ENCODE results near the gene PDK1. TPM values are rescaled to one million over a fixed set of nuclear protein-coding genes. Genes with fewer than 3 reads are reported as not detected.
A peak's percentile ranks its signal among the peaks of the same experiment; 100 is the strongest.

Gene PDK1
- total RNA-seq, 1 experiment from 2014 or later: 74.7 TPM

DNA sequence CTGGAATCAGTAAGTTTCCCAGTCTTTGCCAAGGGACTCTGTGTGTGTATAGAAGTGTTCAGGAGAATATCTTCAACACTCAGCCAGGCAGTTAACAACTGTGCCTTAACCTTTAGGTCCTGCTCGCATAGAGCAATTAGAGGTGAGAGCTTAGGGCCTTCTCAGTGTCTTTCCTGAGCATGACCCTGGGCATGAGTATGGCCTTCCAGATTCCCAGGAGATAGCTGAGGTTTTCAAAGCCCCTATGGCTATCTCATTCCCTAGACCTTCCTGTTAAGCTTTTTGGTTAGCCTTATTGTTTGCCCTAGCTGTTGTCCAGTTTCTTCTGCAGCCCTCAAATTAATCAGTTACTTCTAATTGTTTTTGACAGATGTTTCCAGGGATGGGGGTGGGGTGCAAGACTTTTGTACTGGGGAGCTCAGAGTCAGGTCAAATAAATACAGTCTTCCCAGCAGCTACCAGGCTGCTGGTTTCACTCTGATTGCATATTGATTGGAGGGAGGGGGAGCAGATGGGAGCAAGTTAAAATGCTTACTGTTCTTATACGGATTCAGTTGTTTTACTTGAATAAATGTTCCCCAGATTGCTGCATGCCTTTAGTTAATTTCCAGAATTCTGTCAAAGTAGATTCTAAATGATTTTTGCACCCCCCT is 23.1 kb downstream of the PDK1 start:
- Histone ChIP-seq H3K79me1 (ENCODE audit: insufficient read depth, low read depth, low read length, poor library complexity, severe bottlenecking) (no peaks in the 10 kb centered on the region), H2AK5ac (ENCODE audit: insufficient read length, low read length) (no peak overlapping the region), H3K4me2 (ENCODE audit: insufficient read depth, insufficient read length, low read length) (no peak overlapping the region), H2BK120ac (ENCODE audit: low read depth, low read length, poor library complexity, severe bottlenecking) (no peak overlapping the region), H2BK20ac (ENCODE audit: low read depth, low read length, poor library complexity, severe bottlenecking) (no peak overlapping the region), H3T11ph (ENCODE audit: low read length) (no peak overlapping the region), H4K91ac (ENCODE audit: insufficient read length, low read depth, low read length) (no peak overlapping the region), H3K4me1 (ENCODE audit: insufficient read depth, low read length) (no peaks in the 10 kb centered on the region), H3K27me3 (ENCODE audit: insufficient read depth, low read length) (no peaks in the 10 kb centered on the region), H3K56ac (ENCODE audit: insufficient read length, low read depth, low read length) (no peak overlapping the region), H4K20me1 (ENCODE audit: control insufficient read depth, insufficient read depth, insufficient read length) (no peaks in the 10 kb centered on the region), H3K9ac (ENCODE audit: extremely low read depth, insufficient read length, low read length) (no peak overlapping the region), H2AFZ (ENCODE audit: low read length) (no peak overlapping the region), H2BK12ac (ENCODE audit: insufficient read length, low read depth, low read length) (no peak overlapping the region), H3K18ac (ENCODE audit: insufficient read length, low read depth, low read length) (no peak overlapping the region), H3K79me2 (ENCODE audit: insufficient read depth, low read length) (peaks cover 2% of the 10 kb centered on the region; the same call in 1 of the 2 replicates), H3K27ac (ENCODE audit: insufficient read length, low read depth, low read length) (no peak overlapping the region), H3K14ac (ENCODE audit: insufficient read depth, low read length) (no peak overlapping the region), H3K4ac (ENCODE audit: low read depth, low read length) (no peak overlapping the region), H3K23me2 (ENCODE audit: insufficient read length, low read depth, low read length, poor library complexity, severe bottlenecking) (no peaks in the 10 kb centered on the region), H2BK5ac (ENCODE audit: insufficient read length, low read length) (no peak overlapping the region), H4K5ac (ENCODE audit: insufficient read length, low read depth, low read length) (no peak overlapping the region), H2BK15ac (ENCODE audit: low read depth, low read length) (no peak overlapping the region), H3K9me3 (ENCODE audit: control insufficient read depth, low read depth, low read length) (no peaks in the 10 kb centered on the region), H3K23ac (ENCODE audit: insufficient read length, low read depth, low read length) (no peak overlapping the region), H4K8ac (replicated peaks; ENCODE audit: insufficient read length, low read depth, low read length) (no peak overlapping the region)
- Mint-ChIP-seq H3K36me3 (ENCODE audit: insufficient read depth in 1 of 3, low read depth in 3 of 3) (peaks cover 51 to 85% (median 79%) of the 10 kb centered on the region in 3 experiments), H3K4me1 (peaks cover 10 to 11% of the 10 kb centered on the region in 2 experiments), H3K27me3 (ENCODE audit: low read depth) (no peaks in the 10 kb centered on the region), H3K9me3 (peaks cover 33 to 42% of the 10 kb centered on the region in 2 experiments), H3K4me3 (no peak overlapping the region), H3K27ac (peak overlapping the region in 2 of 3 experiments; percentile 71 to 87; a peak in 4 of 7 replicates)
- TF ChIP-seq, protein P1, sequence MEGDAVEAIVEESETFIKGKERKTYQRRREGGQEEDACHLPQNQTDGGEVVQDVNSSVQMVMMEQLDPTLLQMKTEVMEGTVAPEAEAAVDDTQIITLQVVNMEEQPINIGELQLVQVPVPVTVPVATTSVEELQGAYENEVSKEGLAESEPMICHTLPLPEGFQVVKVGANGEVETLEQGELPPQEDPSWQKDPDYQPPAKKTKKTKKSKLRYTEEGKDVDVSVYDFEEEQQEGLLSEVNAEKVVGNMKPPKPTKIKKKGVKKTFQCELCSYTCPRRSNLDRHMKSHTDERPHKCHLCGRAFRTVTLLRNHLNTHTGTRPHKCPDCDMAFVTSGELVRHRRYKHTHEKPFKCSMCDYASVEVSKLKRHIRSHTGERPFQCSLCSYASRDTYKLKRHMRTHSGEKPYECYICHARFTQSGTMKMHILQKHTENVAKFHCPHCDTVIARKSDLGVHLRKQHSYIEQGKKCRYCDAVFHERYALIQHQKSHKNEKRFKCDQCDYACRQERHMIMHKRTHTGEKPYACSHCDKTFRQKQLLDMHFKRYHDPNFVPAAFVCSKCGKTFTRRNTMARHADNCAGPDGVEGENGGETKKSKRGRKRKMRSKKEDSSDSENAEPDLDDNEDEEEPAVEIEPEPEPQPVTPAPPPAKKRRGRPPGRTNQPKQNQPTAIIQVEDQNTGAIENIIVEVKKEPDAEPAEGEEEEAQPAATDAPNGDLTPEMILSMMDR (conservative IDR thresholded peaks at IDR 0.05): no peak
- DNase-seq: no peak
- no CpG with 5 or more reads among the region's 2 CpGs for WGBS (ENCODE audit: extremely low coverage, insufficient read length, low lambda C conversion rate)
